DMS79 (cell line): ENCODE results near the gene ABCC3.

Experiments used
- DNase-seq: peaks from one replicate; lab custom pipeline; 2025; lab: John Stamatoyannopoulos, UW

ABCC3 gene

GRCh38 chr17:50604513-50604912 lies 30.2 kb upstream of the ABCC3 start:
- peak; percentile 79 for DNase-seq

GRCh38 chr17:50605429-50605828 lies 29.3 kb upstream of the ABCC3 start:
- no peak for DNase-seq

GRCh38 chr17:50607522-50608175 lies 27.0 kb upstream of the ABCC3 start:
- DNase-seq: no peak

- peak; percentile 76 for DNase-seq
Observed at GRCh38 chr17:50608700-50609379, 25.8 kb upstream of the ABCC3 start.

DNA sequence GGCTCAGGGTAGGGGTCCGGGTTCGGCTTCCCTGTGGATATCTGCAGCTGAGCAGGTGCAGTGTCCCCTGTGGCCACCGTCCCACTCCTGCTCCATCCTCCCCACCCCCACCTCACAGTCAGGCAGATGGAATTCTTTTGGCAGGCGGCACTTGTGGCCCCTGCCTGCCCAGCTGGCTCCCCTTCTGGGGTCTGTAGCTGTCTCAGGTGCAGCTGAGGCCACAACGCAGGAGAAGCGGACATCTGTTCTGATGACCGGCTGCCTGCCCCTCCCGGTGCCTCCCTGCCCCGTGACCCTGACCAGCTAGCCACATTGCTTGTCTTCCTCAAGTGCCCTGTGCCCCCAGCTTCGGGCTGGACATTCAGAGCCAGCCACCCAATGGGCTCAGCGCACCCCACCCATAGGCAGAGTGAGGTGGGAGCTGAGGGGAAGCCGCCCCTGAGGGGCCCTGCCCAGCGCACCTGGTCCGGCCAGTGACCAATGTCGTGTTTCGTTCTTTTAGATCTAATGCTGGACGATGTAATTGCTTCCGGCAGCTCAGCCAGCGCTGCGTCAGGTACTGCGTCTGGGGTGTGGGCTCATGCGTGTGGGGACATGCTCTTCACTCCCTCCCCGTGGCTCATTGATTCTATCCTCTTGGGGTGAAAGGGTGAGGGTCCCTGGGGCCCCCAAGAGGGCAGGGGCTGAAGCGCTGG lies 25.2 kb upstream of the ABCC3 start:
- DNase-seq: no peak

DNA sequence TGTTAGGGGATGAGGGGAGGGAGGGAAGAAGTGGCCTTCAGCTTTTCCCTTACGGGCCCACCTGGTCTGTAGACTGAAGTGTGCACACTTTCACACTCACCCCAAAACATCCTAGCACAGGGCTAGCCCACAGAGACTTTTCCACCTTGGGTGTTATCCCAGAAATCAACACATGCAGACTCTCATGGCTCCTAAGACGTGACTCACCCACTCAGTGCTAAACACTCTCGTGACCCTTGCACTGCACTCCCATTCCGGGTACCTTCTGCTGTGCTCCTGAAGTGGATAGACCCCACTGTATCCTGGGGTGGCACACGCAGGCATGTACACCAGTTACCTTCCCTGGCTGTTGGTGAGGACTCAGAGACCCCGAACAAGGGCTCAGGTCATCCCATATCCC lies 23.0 kb upstream of the ABCC3 start:
- DNase-seq: no peak

DNA sequence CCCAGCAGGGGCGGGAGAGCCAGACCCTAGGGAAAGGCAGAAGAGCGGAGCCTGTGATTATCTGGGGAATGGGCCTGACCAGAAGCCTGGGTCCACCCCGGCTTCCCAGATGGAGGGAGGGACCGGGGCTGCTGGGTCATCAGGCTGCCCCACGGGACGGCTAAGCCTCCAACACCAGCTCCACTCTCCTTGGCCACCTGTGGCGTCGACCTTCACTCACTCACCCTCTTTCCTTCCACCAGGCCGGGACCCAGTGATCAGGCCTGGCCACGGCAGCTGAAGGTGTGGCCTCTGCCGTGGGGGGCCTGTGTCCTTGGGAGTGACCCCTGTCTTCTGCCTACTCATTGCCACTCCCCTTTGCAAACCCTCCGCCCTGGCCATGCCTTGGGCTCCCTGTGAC lies 22.4 kb upstream of the ABCC3 start:
- DNase-seq: no peak

DNA sequence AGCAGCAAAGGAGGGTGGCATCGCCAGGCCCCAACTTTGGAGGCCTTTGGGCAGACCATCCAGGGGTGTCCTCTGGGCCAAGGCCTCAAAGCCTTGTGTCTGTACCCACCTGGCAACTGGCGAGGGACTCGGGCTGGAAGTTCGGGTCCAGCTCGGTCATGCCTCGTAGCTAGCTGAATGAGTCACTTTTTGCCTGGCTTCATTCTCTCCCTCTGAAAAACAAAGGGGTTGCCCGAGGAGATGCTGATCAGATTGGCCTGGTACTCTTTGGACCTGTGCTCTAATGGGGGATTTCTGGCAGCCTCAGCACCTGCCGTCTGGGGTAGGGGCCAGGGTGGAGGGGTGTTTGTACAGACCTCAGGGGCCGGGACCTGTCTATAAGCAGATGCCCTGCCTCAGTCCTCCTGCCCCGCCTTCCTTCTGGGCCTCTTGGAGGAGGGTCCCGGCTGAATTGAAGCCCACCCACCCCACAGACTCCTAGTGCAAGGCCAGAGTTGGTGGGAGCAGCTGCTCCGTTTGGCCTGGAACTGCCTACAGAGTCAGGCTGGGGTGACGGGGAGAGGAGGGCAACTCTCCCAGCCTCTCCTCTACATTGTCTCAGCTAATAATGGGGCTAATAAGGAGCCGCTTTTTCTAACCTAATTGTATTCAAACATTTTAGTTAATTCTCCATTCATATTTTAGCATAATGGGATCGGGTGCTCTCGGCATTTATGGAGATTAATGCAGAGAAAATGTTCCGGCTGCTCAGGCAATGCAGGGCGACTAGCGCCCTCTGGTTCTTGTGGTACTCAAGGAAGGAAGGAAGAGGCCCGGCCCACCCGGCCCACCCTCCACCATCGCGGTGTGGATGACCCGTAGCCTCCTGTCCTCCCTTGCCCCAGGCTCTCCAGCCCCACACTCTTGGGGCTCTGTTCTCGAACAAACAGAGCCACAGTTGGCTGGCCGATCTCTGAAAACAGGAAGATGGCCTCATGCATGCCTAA lies 21.4 kb upstream of the ABCC3 start:
- no peak for DNase-seq

DNA sequence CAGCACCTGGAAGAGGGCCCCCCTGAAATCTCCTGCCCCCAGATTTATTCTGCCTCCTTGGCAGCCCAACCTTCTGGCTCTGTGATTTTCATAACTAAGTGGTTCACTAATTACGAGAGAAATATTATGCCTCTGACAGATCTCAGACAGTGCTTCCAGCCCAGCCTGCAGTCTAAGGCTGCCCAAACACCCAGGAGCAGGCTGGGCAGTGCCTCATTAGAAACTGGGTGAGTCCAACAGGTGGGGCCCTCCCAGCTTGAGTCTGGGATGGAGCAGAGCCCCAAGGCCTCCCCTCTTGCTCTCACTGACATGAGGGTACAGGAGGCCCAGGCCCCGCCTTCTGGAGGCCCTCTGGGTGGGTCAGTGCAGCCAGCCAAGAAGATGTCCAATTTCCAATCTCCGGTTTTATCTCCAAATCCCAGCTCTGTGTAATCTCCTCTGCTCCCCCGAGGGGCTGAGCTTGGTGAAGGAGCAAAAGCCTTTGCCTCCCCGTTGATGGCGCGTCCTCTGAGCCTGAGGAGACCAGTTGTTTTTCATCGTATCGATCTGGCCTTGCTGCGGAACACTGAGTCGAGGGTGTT lies 20.1 kb upstream of the ABCC3 start:
- DNase-seq: no peak

- DNase-seq: no peak
Observed at GRCh38 chr17:50615828-50616227, 18.9 kb upstream of the ABCC3 start.

- DNase-seq: no peak
Observed at GRCh38 chr17:50618300-50618699, 16.4 kb upstream of the ABCC3 start.

DNA sequence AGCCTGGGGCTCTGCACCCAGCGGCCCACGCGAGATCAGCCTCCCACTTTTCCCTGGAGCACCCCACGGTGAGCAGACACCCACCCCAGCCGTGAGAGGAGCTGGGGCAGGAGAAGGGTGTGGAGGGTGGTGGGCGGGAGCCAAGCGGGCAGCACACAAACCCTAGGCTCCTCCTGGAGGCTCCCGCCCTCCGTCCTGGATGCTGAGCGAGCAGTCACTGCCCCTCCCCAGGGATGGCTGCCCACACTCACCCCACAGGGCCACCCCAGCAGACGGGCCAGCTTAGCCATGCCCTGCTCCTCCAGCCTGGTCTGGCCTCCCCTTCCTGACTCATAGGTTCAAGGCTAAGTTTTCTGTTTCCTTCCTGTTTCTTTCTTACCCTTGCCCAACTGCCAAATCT lies 15.7 kb upstream of the ABCC3 start:
- no peak for DNase-seq

DNA sequence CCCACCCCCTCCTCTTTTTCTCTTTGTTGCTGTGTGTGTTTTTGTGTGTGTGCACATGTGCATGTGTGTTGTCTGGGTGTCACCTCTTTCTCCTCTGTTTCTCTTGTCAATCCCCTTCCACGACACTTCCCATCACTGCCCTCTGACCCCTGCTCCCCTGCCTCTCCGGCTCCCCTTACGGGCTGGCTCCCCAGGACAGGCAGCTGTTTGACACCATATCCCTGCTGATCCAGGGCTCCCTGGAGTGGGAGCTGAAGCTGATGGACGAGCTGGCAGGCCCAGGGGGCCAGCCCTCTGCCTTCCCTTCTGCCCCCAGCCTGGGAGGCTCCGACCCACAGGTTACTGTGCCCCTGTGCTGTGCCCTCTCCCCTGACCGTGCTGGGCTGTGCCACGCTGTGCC lies 15.2 kb upstream of the ABCC3 start:
- DNase-seq: no peak

DNA sequence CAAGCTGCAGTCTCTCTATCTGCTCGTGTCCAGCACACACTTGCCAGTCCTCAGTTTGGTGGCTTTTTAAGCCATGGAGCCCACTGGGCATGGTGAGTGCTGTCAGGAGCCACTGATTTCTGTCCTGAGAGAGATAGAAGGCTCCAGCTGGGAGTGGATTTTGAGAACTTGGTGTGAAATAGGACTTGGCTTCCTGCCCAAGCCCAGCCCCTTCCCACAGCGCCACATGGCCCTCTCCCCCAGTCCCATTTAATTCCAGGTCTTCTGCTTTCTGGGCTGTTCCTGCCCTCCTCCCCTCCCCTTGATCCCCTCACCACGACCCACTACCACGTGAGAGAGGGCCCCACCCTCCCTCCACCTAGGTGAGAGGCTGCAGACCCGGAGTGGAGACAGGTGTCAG lies 14.4 kb upstream of the ABCC3 start:
- DNase-seq: no peak

DNA sequence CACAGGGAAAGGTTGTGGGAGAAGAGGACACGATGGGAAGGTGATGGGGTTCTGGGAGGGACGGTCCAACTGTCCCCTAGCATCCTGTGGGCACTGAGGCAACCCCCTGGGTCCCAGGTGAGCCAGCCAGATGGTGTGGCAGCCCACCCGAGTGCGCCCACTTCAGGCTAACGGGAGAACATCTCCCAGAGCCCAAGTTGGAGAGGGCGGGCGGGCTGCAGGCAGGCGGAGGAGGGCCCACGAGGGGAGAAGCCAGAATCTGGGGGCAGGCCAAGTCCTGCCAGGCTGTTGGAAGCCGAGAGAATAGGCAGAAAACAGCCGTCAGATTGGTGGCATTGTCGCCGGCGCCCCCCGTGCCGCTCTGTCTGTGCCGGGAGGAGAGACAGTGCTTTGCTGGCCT lies 13.8 kb upstream of the ABCC3 start:
- DNase-seq: no peak

- no peak for DNase-seq
Observed at GRCh38 chr17:50621574-50622031, 13.1 kb upstream of the ABCC3 start.

GRCh38 chr17:50624321-50624934 lies 10.3 kb upstream of the ABCC3 start:
- DNase-seq: no peak

GRCh38 chr17:50625032-50625871 lies 9.4 kb upstream of the ABCC3 start:
- DNase-seq: no peak

DNA sequence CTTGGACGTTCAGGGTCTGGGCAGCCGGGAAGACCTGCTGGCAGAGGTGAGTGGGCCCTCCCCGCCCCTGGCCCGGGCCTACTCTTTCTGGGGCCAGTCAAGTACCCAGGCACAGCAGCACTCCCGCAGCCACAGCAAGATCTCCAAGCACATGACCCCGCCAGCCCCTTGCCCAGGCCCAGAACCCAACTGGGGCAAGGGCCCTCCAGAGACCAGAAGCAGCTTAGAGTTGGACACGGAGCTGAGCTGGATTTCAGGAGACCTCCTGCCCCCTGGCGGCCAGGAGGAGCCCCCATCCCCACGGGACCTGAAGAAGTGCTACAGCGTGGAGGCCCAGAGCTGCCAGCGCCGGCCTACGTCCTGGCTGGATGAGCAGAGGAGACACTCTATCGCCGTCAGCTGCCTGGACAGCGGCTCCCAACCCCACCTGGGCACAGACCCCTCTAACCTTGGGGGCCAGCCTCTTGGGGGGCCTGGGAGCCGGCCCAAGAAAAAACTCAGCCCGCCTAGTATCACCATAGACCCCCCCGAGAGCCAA lies 8.6 kb upstream of the ABCC3 start:
- peak; percentile 56 for DNase-seq
